K562 (cell line): Measurements from ENCODE around the gene PEPD. TPM values are rescaled to one million over a fixed set of nuclear protein-coding genes. Genes with fewer than 3 reads are reported as not detected.

Source experiments
- ATAC-seq: fragments of 200-7000 bp; cut with Tn5 transposase; 3 replicates; pipeline ENCODE4 v1.9.1; 2020; ENCODE audit warnings: moderate library complexity
- BruUV-seq: library from RNA; stranded (reverse); fragments of 400-500 nt; replicated peaks from 2 replicates; lab custom pipeline; 2021; lab: Mats Ljungman, UMichigan
- CTCF ChIA-PET: fragments of 300-600 bp; formaldehyde crosslinking; extraction: SDS; loops from one replicate; lab custom pipeline; 2021; ENCODE audit warnings: low intra/inter-chr PET ratio; lab: Yijun Ruan, JAX
- POLR2A ChIA-PET: fragments of 300-600, 350-650 bp; sonication (Branson Sonifier 250); formaldehyde crosslinking; extraction: SDS; loops from one replicate; lab custom pipeline; 2021; ENCODE audit warnings: antibody characterized with exemption, inconsistent platforms; lab: Yijun Ruan, JAX
- DNase-seq, 4 experiments: peaks; one replicate each; pipeline versions ENCODE4 v3.0.0 to v3.0.0-alpha.2; 2011 to 2018; ENCODE audit warnings: low spot score in 3 of 4, mixed read lengths in 3 of 4; ENCODE audit errors: extremely low read depth in 1 of 4
- FAIRE-seq: peaks from 2 replicates; lab custom pipeline; 2011; peaks lifted over from hg19 to GRCh38; lab: Jason Lieb, UNC
- H2AFZ ChIP-seq: 2 replicates; pipeline ENCODE4 v1.6.0; 2011; ENCODE audit warnings: low read depth, low read length, control low read depth, inconsistent platforms
- H3K27ac ChIP-seq: fragments of 200-600 bp; 3 replicates; pipeline ENCODE4 v1.8.0; 2011; ENCODE audit warnings: low read depth, mild to moderate bottlenecking, control low read depth, inconsistent platforms, low read length, moderate library complexity, mixed read lengths; ENCODE audit errors: extremely low read depth
- H3K27me3 ChIP-seq, 2 experiments: fragments of 300-600 bp in 1 of 2; 2 replicates in 1 of 2; 3 replicates in 1 of 2; pipeline versions ENCODE4 v1.6.0 to v1.8.0; 2011; ENCODE audit warnings: inconsistent platforms in 2 of 2, low read length in 2 of 2, mild to moderate bottlenecking in 1 of 2, mixed read lengths in 1 of 2, moderate library complexity in 1 of 2; ENCODE audit not compliant: control insufficient read depth in 2 of 2, insufficient read depth in 2 of 2
- H3K36me3 ChIP-seq: fragments of 300-600 bp; 3 replicates; pipeline ENCODE4 v1.8.0; 2011; ENCODE audit warnings: mild to moderate bottlenecking, low read length, inconsistent platforms; ENCODE audit not compliant: control insufficient read depth, insufficient read depth
- H3K4me1 ChIP-seq, 2 experiments: fragments of 200-600 bp in 1 of 2; replicated peaks in 1 of 2; 2 replicates in 1 of 2; 3 replicates in 1 of 2; pipeline versions ENCODE4 v1.5.1 to v1.8.0; 2011; ENCODE audit warnings: inconsistent platforms in 2 of 2, low read length in 2 of 2, mild to moderate bottlenecking in 1 of 2, mixed read lengths in 1 of 2, moderate library complexity in 1 of 2; ENCODE audit not compliant: control insufficient read depth in 2 of 2, insufficient read depth in 2 of 2
- H3K4me2 ChIP-seq: 2 replicates; pipeline ENCODE4 v1.6.1; 2011; ENCODE audit warnings: low read length, control low read depth, inconsistent platforms, mixed read lengths; ENCODE audit not compliant: insufficient read depth
- H3K4me3 ChIP-seq: fragments of 200-600 bp; sonication (generic), shearing (Covaris generic); 2 replicates; pipeline ENCODE4 v1.5.1; 2016; ENCODE audit warnings: control low read depth, inconsistent platforms
- H3K79me2 ChIP-seq: fragments of 200-600 bp; 3 replicates; pipeline ENCODE4 v1.8.0; 2011; ENCODE audit warnings: low read length, inconsistent platforms; ENCODE audit not compliant: control insufficient read depth, insufficient read depth
- H3K9ac ChIP-seq, 2 experiments: 2 replicates each; pipeline versions ENCODE4 v1.6.0 to v1.6.1; 2011; ENCODE audit warnings: low read depth in 2 of 2, low read length in 2 of 2, control low read depth in 1 of 2, inconsistent platforms in 1 of 2, mild to moderate bottlenecking in 1 of 2, mixed read lengths in 1 of 2; ENCODE audit not compliant: insufficient read depth in 1 of 2
- H3K9me1 ChIP-seq: one replicate; pipeline ENCODE4 v1.6.0; 2011; ENCODE audit warnings: inconsistent platforms, mild to moderate bottlenecking, low read length, moderate library complexity; ENCODE audit not compliant: control insufficient read depth, insufficient read depth
- H3K9me3 ChIP-seq: replicated peaks from 2 replicates; pipeline ENCODE4 v1.5.1; 2011; ENCODE audit warnings: low read depth, low read length, inconsistent platforms; ENCODE audit not compliant: control insufficient read depth, insufficient read depth
- H4K20me1 ChIP-seq: replicated peaks from 2 replicates; pipeline ENCODE4 v1.6.1; 2011; ENCODE audit warnings: low read length, inconsistent platforms, mixed read lengths; ENCODE audit not compliant: control insufficient read depth, insufficient read depth
- ATF6 ChIP-seq: sonication (generic); formaldehyde crosslinking; IDR thresholded peaks from 2 replicates; pipeline ENCODE4 v1.4.0; 2020; ENCODE audit warnings: mild to moderate bottlenecking, missing genetic modification reagents
- CREB3L1 ChIP-seq: fragments of 450-650 bp; IDR thresholded peaks from 2 replicates; pipeline ENCODE4 v1.6.1; 2014; ENCODE audit warnings: low read depth, mild to moderate bottlenecking, moderate library complexity, borderline replicate concordance
- HNRNPUL1 ChIP-seq: fragments of 200-400 bp; formaldehyde crosslinking; IDR thresholded peaks from 2 replicates; pipeline ENCODE4 v1.6.1; 2017; ENCODE audit warnings: low read length
- JUNB ChIP-seq: fragments of 450-650 bp; formaldehyde crosslinking; conservative IDR thresholded peaks from 2 replicates; pipeline ENCODE4 v1.4.0; 2020; ENCODE audit warnings: mild to moderate bottlenecking
- PRPF4 ChIP-seq: fragments of 200-400 bp; formaldehyde crosslinking; IDR thresholded peaks from one replicate; pipeline ENCODE4 v1.6.1; 2017; ENCODE audit warnings: low read length, low read depth, mild to moderate bottlenecking; ENCODE audit not compliant: insufficient read depth, poor library complexity, severe bottlenecking
- SAFB2 ChIP-seq: fragments of 200-400 bp; formaldehyde crosslinking; IDR thresholded peaks from 2 replicates; pipeline ENCODE4 v1.6.1; 2018; ENCODE audit warnings: borderline replicate concordance, low read length, low read depth, moderate library complexity; ENCODE audit not compliant: severe bottlenecking
- SAP30 ChIP-seq: fragments of 200-600 bp; sonication (generic); IDR thresholded peaks from 2 replicates; pipeline ENCODE4 v1.6.1; 2012; ENCODE audit warnings: borderline replicate concordance, low read depth, mild to moderate bottlenecking, moderate library complexity, low read length, control low read depth, inconsistent platforms; ENCODE audit not compliant: insufficient read depth, poor library complexity, severe bottlenecking
- SRSF7 ChIP-seq: fragments of 200-400 bp; formaldehyde crosslinking; optimal IDR thresholded peaks from 2 replicates; pipeline ENCODE3; 2017; ENCODE audit warnings: mild to moderate bottlenecking, low read depth, low read length
- STAT5A ChIP-seq: IDR thresholded peaks from 2 replicates; pipeline ENCODE4 v1.6.1; 2012; ENCODE audit warnings: low read length, inconsistent platforms, borderline replicate concordance
- THRB ChIP-seq: fragments of 450-650 bp; formaldehyde crosslinking; conservative IDR thresholded peaks from 2 replicates; pipeline ENCODE4 v1.4.0; 2022; ENCODE audit warnings: mild to moderate bottlenecking, missing genetic modification characterization
- TRIM24 ChIP-seq, 2 experiments: fragments of 450-650 bp; IDR thresholded peaks; 2 replicates each; pipeline ENCODE4 v1.6.1; 2016
- ZNF274 ChIP-seq: IDR thresholded peaks from 2 replicates; pipeline ENCODE4 v1.6.1; 2011; ENCODE audit warnings: low read depth, mild to moderate bottlenecking, low read length, moderate library complexity, borderline replicate concordance
- whole genome bisulfite sequencing: fragments of 100-300 bp; shearing (Covaris generic); methylation state at CpG from one replicate; pipeline ENCODE4 v1.1.6; 2016; ENCODE audit warnings: low coverage, mixed read lengths; ENCODE audit not compliant: insufficient coverage; ENCODE audit errors: missing lambda C conversion rate; 5-methylcytosine and 5-hydroxymethylcytosine counted together
- in situ Hi-C: fragments of 300-500 bp; cut with MboI; formaldehyde crosslinking; loops from 4 replicates; pipeline ENCODE4 v1.15.0; 2018; ENCODE audit warnings: inconsistent platforms, mixed read lengths
- intact Hi-C: fragments of 100-400 bp; cut with micrococcal nuclease; formaldehyde crosslinking; loops from 2 replicates; pipeline ENCODE4 v1.14.2; 2022
- polyA plus RNA-seq, 8 experiments: library from polyadenylated mRNA; depleted of rRNA in 4 of 8; stranded (reverse) in 5 of 8; unstranded in 3 of 8; fragments of >200 nt; fragmentation: Nextera tagmentation in 2 of 8; fragmentation: Illumina TruSeq in 1 of 8; extraction: Ambion mirVana in 2 of 8; extraction: Trizol in 1 of 8; gene quantifications; 2 replicates each; pipeline versions ENCODE4 v1.2.1 to v1.2.3, GENCODE V29; 2011 to 2014; ENCODE audit warnings: inconsistent platforms in 1 of 8, missing spikeins in 1 of 8
- total RNA-seq, 7 experiments: library from RNA; depleted of rRNA in 6 of 7; stranded (reverse); fragments of >200 nt in 6 of 7; fragmentation: Illumina TruSeq in 2 of 7; extraction: Trizol in 2 of 7; gene quantifications; 2 replicates each; pipeline versions ENCODE4 v1.2.1 to v1.2.3, GENCODE V29; 2011 to 2021; ENCODE audit warnings: low replicate concordance in 1 of 7
- TF ChIP-seq, protein P1 (sequence below): fragments of 250-450 bp; sonication (Bioruptor Pico); IDR thresholded peaks from 2 replicates; pipeline ENCODE4 v1.4.0; 2020

The PEPD gene
- total and polyA plus RNA-seq, 9 of the 15 experiments (the other 6 are each of a cell fraction or from before 2014, with no cell fraction given): 1.3 to 19.2 (median 16.0) TPM

GRCh38 chr19:33426621-33427361 is 94.8 kb downstream of the PEPD start (continued):
- no peak for TF ChIP-seq THRB (CRISPR knock-in tag)

DNA sequence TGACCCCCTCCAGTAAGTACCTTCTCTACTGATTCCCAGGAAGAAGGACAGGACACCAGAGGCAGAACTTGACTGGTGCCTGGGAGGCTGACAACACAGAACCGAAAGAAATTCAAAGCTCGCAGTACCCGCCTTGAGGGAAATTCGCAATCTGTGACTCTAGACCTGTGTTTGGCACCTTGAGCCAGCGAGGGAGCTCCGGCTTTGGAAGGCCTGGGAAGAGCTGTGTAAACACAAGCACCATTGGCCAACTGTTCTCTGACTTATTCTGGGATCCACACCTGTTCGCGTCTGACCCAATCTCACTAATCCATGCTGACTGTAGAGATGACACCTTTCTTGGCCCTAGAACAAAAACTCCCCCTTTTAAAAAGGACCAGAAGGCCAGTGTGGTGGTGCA is 97.4 kb downstream of the PEPD start:
- DNase-seq: no peak
- no peak for TF ChIP-seq SAP30
- no peak for TF ChIP-seq HNRNPUL1
- no peak for TF ChIP-seq ZNF274
- TF ChIP-seq ATF6 (CRISPR knock-in tag): no peak
- TF ChIP-seq SAFB2: no peak
- no peak for TF ChIP-seq PRPF4
- no peak for TF ChIP-seq SRSF7
- no peak for TF ChIP-seq STAT5A
- no peak for TF ChIP-seq CREB3L1
- TF ChIP-seq TRIM24 (IDR thresholded peaks at IDR 0.05): no peak
- TF ChIP-seq, protein P1, sequence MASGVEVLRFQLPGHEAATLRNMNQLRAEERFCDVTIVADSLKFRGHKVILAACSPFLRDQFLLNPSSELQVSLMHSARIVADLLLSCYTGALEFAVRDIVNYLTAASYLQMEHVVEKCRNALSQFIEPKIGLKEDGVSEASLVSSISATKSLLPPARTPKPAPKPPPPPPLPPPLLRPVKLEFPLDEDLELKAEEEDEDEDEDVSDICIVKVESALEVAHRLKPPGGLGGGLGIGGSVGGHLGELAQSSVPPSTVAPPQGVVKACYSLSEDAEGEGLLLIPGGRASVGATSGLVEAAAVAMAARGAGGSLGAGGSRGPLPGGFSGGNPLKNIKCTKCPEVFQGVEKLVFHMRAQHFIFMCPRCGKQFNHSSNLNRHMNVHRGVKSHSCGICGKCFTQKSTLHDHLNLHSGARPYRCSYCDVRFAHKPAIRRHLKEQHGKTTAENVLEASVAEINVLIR: no peak
- no peak for TF ChIP-seq JUNB
- BruUV-seq: no TSS peak
- no peak for FAIRE-seq
- Histone ChIP-seq H3K36me3 (no peaks in the 10 kb centered on the region), H3K27me3 (peaks cover 0 to 38% of the 10 kb centered on the region in 2 experiments; a peak in 3 of 5 replicates), H3K4me1 (no peaks in the 10 kb centered on the region), H3K4me3 (no peak overlapping the region), H3K27ac (no peak overlapping the region), H3K9me3 (no peaks in the 10 kb centered on the region), H3K9me1 (no peaks in the 10 kb centered on the region), H3K79me2 (no peaks in the 10 kb centered on the region), H3K4me2 (no peak overlapping the region), H4K20me1 (peaks cover 3% of the 10 kb centered on the region; the same call in 1 of the 2 replicates), H3K9ac (no peak overlapping the region), H2AFZ (no peak overlapping the region)
- ATAC-seq: no peak
- in situ Hi-C loops: loop anchor here (5.0 kb wide), 1 partner anchor 348 kb away; no protein-coding TSS in a partner anchor
- ChIA-PET POLR2A (interaction anchor here (0.7 to 1.0 kb wide), 2 partner anchors 17 to 707 kb away, joined by 3 read pairs; no protein-coding TSS in a partner anchor), CTCF (no interaction called here)
- intact Hi-C loops: no loop called here
- WGBS: 14% methylated on average over 8 of the region's 8 CpGs
